PC-3 (cell line): ENCODE measurements around the gene MB.

Source experiments
- EZH2 ChIP-seq: fragments of 300-600 bp; sonication (generic); IDR thresholded peaks from one replicate; pipeline ENCODE4 v1.6.1; 2017; ENCODE audit warnings: antibody characterized with exemption, mild to moderate bottlenecking, low read length; ENCODE audit not compliant: unreplicated experiment
- TF ChIP-seq, protein P1 (sequence below): fragments of 300-600 bp; sonication (generic); conservative IDR thresholded peaks from 2 replicates; pipeline ENCODE4 v1.5.1; 2017; ENCODE audit warnings: antibody characterized with exemption, low read depth, mild to moderate bottlenecking, low read length

DNA sequence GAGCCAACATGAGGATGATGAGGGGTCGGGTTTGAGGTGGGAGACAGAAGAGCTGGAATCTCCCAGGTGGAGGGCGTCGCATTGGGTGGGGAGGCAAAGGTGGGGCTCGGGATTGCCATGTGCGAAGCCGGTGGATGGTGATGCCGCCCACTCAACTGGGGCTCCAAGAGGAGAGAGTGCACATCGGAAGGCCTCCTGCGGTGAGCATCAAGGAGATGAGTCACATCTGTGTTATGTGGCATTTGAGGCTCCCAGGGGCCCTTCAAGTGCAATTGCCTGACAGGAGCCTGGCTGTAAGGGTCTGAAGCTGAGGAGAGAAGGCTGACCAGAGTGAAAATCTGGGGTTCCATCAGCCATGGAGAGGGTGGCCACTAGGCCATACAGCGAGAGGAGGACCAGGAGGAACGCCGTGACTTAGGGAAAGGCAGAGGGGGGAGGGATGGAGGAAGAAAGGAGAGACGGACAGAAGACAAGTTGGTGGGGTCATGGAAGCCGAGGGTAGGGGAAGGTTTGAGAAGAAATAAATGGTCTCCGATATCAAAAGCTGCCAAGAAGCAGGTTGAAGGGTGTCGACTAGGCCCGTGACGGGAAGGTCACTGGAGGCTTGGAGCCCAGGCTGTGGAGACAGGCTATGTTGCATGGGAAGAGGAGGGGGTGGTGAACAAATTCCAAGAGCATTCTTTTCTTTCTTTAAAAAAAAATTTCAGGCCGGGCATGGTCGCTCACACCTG is 55.2 kb downstream of the MB start:
- TF ChIP-seq, protein P1, sequence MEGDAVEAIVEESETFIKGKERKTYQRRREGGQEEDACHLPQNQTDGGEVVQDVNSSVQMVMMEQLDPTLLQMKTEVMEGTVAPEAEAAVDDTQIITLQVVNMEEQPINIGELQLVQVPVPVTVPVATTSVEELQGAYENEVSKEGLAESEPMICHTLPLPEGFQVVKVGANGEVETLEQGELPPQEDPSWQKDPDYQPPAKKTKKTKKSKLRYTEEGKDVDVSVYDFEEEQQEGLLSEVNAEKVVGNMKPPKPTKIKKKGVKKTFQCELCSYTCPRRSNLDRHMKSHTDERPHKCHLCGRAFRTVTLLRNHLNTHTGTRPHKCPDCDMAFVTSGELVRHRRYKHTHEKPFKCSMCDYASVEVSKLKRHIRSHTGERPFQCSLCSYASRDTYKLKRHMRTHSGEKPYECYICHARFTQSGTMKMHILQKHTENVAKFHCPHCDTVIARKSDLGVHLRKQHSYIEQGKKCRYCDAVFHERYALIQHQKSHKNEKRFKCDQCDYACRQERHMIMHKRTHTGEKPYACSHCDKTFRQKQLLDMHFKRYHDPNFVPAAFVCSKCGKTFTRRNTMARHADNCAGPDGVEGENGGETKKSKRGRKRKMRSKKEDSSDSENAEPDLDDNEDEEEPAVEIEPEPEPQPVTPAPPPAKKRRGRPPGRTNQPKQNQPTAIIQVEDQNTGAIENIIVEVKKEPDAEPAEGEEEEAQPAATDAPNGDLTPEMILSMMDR: no peak
- no peak for TF ChIP-seq EZH2
